HG02588 (cell line): Measurements from ENCODE around the gene GPR78.

ENCODE experiments used
- ATAC-seq: cut with Tn5 transposase; IDR thresholded peaks from one replicate; pipeline ENCODE4 v1.9.1; 2021; ENCODE audit warnings: mild to moderate bottlenecking, moderate library complexity; ENCODE audit not compliant: unreplicated experiment

The GPR78 gene

GRCh38 chr4:8597791-8598190, 17.6 kb downstream of the GPR78 start:
- no peak for ATAC-seq

- ATAC-seq = no peak
These were observed 18.3 kb downstream of the GPR78 start for GRCh38 chr4:8598391-8599090.

DNA sequence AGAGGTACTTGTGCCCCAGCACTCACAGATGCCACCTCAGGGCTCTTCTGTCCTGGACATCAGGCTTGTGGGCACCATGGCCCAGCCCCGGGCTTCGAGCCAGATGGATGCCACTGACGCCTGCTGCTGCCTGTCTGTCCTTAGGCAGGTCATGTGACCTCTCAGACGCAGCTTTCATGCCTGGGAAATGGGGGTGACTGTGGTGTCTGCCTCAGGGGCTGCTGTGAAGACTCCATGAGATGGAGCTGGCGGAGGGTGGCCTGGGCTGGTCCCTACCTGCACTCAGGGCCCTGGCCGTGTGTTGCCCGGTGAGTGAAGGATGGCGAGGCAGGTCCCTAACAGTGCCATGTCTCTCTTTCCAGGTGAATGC, 18.9 kb downstream of the GPR78 start:
- no peak for ATAC-seq

DNA sequence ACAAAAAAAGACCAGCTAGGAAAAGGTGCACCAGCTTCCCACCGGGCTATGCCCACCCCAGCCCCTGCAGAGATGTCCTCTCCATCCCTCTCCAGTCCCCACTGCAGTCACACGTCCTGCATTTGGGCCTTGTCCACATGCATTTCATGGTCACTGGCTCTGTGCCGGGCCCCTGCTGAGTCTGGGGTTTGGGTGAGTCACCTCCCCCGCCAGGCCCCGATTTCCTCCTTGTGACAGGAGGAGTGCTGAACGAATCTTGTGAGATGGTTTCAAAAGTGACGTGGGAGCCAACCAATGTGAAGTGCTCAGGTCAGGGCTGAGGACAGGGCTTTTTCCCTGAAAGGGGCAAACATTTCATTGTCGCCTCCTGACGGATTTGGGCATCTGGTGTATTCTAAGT, 19.5 kb downstream of the GPR78 start:
- ATAC-seq = no peak

GRCh38 chr4:8600266-8600665, 20.1 kb downstream of the GPR78 start:
- ATAC-seq = no peak

DNA sequence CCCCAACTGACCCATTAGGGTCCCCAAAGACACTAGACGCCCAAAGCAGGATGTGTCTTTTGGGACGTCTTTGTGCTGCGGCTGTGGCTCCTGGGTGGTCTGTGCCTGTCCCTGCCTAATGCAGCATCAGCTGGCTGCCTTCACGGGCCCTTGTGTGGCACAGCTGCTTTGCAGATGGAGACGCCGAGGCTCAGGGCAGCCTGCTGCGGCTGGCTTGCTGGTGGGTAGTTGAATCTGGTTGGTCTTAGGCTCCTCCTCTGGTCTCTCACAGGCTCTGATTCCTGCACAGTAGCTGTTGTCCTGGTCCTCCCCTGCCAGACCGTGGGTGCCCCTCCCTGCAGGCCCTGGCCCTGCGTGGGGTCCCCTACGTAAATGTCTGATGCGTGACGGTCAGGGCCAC, 20.5 kb downstream of the GPR78 start:
- ATAC-seq = no peak

- ATAC-seq = no peak
These were observed 20.9 kb downstream of the GPR78 start for GRCh38 chr4:8601086-8601485.

- no peak for ATAC-seq
These were observed 21.4 kb downstream of the GPR78 start for GRCh38 chr4:8601556-8601955.

- ATAC-seq = no peak
These were observed 22.7 kb downstream of the GPR78 start for GRCh38 chr4:8602686-8603430.

DNA sequence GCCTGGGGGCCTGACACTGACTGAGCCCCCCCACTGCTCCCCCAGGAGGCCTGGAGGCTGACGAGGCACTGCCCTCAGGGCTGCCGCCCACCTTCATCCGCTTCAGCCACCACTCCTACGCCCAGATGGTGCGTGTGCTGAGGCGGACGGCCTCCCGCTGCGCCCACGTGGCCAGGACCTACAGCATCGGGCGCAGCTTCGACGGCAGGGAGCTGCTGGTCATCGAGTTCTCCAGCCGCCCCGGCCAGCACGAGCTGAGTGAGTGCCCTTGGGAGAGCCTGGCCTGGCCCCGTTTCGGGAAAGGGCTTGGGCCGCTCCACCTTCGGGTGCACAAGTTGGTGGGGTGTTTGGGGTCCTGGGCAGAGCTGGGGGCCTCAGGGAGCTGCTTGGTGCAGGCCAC, 23.7 kb downstream of the GPR78 start:
- ATAC-seq = no peak

GRCh38 chr4:8605289-8605688, 25.1 kb downstream of the GPR78 start:
- ATAC-seq = no peak

GRCh38 chr4:8606476-8606875, 26.3 kb downstream of the GPR78 start:
- no peak for ATAC-seq

GRCh38 chr4:8606966-8607365, 26.8 kb downstream of the GPR78 start:
- ATAC-seq = no peak

DNA sequence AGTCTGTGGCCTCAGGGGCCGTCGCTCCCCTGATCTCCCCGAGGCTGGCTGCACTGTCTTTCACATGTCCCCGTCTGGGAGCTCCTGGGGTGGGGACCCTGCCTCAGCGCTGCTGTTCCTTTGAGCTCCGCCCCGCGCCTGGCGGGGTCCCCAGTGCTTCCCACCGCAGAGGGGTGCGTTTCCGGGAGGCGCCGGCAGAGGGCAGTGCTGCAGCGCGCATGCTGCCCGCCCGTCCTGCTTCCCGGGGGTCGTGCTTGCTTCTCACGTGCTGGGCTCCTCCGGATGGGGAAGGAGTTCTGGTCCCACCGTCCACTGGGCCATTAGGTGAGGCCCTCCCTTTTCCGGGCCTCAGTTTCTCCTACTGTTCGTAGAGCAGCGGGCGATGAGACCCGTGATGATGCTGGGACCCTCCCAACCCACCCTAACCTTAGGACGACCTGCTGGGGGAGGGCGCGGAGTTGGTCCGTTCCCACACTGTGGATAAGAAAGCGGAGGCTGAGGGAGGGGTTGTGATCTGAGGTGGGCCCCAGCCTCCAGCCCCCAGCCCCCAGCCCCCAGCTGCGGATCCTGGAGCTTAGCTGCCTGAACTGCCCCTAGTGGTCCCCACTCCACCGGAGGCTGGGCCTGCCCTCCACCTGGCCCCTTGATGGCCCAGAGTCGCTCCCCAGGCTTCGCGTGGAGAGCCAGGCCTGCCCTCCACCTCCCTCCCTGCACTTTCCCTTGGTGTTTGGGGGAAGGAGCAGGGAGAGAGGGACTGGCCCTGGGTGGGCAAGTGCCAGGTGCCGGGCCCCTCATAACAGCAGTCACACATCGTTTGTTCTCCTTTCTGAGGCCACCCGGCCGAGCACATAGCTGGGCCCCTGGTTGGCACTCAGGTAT, 27.6 kb downstream of the GPR78 start:
- no peak for ATAC-seq

DNA sequence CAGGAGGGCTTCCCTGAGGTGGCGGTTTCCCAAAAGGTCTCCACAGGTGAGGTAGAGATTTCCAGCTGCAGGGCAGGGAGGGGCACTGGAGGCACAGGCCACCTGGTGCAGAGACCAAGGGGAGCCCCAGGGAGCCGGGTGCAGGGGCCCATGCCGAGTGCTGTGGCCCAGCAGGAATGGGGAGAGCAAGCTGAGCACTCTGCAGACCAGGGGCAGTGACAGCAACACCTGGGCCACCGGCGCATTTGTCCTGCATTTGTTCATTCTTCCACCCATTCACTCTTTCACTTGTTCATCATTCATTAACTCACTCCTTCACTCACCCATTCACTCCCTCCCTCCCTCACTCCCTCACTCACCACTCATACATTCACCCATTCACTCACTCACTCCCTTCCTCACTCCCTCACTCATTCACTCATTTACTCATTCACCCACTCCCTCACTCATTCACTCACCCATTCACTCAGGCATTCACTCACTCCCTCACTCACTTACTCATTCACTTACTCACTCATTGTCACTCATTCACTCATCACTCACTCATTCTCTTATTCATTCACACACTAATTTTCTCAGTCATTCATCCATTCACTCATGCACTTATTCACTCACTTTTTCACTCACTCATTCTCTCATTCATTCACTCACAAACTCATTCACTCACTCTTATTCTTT, 28.7 kb downstream of the GPR78 start:
- no peak for ATAC-seq

DNA sequence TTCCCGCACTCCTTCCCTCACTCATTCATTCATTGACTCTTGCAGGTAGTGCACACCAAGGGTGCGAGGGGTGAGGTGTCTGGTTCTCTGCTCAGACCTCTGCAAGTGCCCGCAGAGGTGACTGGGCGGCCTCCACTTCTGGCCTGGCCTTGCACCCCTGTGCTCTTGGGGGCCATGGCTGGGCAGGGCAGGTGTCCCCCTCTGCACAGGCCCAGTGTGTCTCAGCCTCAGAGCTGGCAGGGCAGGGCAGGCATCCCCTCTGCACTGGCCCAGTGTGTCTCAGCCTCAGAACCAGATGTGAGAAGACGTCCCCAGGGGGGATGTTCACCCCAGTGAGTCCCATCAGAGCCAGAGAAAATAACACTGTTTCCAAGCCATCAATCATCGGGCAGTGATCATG, 29.2 kb downstream of the GPR78 start:
- no peak for ATAC-seq

DNA sequence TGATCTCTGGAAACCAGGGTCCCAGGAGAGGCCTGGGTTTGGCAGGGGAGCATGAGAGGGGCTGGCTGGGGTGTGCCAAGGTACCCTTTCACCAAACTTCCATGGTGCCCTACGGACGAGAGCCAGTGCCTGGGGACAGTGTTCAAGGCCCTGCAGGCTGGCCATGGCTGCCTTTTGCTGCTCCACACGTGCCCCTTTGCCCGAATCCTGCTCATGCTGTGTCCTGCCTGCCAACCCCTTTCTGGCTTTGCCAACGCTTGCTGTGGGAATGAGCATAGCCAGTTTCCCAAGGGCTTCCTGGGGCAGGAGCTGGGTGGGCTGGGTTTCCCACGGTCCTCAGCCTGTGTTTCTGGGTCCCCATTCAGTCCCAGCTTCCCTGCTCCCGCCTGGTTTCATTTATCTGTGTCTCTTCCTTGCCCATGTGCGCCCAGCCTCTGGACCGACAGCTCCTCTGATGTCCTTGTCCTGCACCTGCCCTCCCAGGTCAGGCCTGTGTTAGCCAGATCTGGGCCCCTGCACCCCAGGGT, 29.7 kb downstream of the GPR78 start:
- ATAC-seq = no peak

- ATAC-seq = no peak
These were observed 30.8 kb downstream of the GPR78 start for GRCh38 chr4:8610858-8611616.

DNA sequence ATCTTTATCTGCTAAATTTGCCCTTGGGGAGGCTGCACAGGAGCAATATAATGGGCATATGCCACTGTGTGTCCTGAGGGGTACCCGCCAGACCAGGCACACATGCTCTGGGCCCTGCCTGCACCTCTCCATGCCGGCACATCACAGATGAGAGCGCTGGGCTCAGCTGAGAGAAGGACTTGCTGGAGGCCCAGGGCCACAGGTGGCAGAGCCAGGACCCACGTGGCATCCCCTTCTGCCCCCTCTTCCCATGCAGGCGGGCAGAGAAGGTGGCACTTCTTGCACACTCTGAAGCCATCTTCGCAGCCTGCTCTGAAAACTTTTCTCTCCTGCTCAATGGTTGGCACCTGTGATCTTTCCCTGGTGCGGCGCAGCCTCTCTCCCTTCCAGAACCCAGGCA, 32.5 kb downstream of the GPR78 start:
- no peak for ATAC-seq
